GM18858 (cell line): ENCODE results near the gene GALNT9.
"Not testable (repeated sequence)": the region's sequence is repeated elsewhere in the genome, so short reads cannot be mapped to it uniquely, and the experiment has no call there.

ENCODE experiments used
- ATAC-seq: cut with Tn5 transposase; IDR thresholded peaks from one replicate; pipeline ENCODE4 v1.9.1; 2021; ENCODE audit not compliant: unreplicated experiment

GALNT9 gene

GRCh38 chr12:132149526-132149925 lies 179.9 kb downstream of the GALNT9 start:
- ATAC-seq: not testable (repeated sequence)

DNA sequence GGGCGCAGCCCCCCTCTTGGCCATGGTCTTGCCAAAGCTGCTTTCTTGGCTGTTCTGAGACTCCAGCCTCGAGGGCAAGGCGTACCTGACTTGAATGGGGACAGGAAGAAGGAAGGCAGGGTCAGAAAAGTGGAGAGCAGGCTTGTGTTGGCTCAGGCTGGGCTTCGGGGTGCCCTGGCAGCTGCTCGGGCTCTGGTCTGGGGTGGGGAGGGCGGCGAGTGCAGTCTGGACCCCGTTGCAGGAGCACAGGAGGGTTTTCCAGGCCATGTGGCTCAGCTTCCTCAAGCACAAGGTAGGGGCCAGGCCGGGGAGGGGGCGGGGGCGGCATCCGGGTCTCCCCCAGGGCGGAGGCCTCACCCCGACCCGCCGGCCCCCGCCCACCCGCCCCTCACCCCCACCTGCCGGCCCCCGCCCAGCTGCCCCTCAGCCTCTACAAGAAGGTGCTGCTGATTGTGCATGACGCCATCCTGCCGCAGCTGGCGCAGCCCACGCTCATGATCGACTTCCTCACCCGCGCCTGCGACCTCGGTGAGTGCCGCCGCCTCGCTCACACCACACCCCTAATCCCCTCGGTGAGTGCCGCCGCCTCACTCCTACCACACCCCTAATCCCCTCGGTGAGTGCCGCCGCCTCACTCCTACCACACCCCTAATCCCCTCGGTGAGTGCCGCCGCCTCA lies 180.9 kb downstream of the GALNT9 start:
- no peak for ATAC-seq

DNA sequence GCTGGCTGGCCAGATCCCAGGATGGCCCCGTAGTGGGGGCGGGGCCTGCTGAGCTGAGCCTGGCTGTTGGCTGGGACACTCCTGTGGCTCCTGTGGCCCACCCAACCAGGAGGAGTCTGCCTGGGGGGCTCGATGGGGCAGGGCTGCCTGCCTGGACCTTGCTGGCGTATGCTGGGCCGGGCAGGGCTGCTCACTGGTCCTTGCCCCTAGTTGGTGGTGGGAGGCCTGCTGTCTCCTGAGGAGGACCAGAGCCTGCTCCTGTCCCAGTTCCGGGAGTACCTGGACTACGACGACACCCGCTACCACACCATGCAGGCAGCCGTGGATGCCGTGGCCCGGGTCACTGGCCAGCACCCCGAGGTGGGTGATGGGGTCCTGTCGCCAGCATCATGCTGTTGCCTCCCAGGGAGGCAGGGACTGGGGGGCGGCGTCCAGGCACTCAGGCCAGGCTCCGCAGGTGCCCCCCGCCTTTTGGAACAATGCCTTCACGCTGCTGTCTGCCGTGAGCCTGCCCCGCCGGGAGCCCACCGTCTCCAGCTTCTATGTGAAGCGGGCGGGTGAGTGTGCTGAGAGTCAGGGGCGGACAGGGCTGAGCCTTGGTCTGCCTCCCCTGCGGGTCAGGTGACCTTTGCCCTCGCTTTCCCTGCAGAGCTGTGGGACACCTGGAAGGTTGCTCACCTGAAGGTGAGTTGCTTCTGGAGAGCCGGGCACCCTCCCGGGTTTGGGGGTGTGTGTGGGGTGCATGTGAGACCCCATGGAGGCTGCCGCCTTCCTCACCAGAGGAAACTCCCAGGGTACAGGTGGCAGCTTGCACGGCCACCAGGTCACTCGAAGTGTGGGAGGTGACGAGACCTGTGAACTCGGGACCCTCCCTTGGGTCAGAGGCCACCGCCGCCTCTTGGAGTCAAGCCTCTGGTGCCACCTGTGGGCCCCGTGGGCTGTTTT lies 181.7 kb downstream of the GALNT9 start:
- no peak for ATAC-seq

DNA sequence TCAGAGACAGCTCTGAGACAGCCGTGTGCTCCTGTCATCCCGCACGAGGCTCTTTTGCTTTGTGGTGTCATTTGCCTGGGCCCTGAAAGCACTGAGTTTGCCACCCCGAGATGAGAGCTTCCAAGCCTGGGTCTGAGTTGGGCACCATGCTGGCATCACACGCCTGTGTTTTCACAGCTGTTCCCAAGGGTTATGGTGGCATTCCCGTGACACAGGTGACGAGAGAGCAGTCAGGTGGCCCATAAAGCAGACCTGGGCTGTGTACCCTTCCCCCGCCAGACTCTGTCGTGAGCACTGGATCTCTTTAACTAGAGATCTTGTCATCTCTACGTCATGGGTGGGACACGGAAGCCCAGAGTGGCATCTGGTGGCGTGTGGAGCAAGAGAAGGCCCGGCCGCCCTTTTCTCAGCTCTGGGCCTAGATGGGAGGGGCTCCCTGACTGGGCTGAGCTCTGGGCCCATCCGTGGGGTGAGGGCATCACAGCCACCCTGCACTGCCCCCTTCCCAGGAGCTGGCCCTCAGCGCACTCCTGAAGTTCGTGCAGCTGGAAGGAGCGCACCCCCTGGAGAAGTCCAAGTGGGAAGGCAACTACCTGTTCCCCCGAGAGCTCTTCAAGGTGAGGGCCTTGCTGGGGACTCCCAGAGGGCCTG lies 182.5 kb downstream of the GALNT9 start:
- ATAC-seq: no peak
